Hematopoietic multipotent progenitor cell treated with erythropoietin and hydrocortisone succinate and interleukin-3 and kit ligand, for 8 days (in vitro differentiated cells): ENCODE data around the gene NUDT6.
"Not testable (repeated sequence)": the region's sequence is repeated elsewhere in the genome, so short reads cannot be mapped to it uniquely, and the experiment has no call there.

Experiments
- DNase-seq: peaks from one replicate; pipeline ENCODE4 v3.0.0-alpha.2; 2015

Gene NUDT6

DNA sequence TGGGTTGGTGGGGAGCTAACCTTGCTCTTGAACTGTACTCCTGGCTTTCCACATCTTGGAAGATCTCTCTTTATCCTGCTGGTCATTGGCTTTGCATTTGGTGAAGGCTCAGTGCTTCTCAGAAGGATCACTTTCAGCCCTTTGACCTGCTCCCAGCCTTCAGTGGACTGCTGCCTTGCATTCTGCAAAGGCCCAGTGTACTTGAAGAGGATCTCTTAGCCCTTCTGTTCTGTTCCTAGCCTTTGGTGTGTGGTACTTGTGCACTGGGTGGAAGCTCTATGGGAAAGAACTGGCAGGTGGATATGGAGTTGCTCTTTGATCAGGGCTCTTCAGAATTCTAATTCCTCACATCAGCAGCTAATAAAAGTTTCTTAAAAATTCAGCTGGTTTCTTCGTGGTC lies 49.3 kb downstream of the NUDT6 start:
- DNase-seq, result no peak

DNA sequence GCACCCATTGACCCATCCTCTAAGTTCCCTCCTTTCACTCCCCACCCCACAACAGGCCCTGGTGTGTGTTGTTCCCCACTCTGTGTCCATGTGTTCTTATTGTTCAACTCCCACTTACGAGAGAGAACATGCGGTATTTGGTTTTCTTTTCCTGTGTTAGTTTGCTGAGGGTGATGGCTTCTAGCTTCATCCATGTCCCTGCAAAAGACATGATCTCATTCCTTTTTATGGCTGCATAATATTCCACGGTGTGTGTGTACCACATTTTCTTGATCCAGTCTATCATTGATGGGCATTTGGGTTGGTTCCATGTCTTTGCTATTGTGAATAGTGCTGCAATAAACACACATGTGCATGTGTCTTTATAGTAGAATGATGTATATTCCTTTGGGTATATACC lies 54.2 kb downstream of the NUDT6 start:
- DNase-seq, result not testable (repeated sequence)

DNA sequence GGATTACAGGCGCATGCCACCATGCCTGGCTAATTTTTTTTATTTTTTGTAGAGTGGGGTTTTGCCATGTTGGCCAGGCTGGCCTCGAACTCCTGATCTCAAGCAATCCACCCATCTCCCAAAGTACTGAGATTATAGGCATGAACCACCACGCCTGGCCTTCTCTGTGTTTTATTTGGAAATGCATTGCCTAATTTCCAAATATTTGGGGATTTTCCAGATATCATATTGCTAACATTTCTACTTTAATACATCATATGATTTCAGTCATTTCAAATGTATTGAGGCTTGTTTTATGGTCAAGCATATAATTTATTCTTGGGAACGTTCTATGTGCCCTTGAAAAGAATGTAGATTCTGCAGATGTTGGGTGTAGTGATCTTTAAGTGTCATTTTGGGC lies 57.0 kb downstream of the NUDT6 start:
- DNase-seq, result no peak

DNA sequence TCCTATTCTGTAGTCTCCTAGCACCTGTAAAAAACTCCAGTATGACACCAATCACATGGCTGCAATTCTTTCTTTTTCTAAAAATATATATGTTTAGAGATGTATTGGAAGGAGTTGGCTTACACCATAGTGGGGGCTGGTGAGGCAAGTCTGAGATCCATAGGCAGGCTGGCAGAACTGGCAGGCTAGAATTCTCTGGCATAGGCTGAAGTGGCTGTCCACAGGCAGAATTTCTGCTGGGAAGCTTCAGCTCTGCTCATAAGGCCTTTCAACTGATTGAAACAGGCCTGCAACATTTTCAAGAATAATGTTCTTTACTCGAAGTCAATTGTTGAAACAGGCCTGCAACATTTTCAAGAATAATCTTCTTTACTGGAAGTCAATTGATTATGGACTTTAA lies 58.8 kb downstream of the NUDT6 start:
- DNase-seq, result no peak

DNA sequence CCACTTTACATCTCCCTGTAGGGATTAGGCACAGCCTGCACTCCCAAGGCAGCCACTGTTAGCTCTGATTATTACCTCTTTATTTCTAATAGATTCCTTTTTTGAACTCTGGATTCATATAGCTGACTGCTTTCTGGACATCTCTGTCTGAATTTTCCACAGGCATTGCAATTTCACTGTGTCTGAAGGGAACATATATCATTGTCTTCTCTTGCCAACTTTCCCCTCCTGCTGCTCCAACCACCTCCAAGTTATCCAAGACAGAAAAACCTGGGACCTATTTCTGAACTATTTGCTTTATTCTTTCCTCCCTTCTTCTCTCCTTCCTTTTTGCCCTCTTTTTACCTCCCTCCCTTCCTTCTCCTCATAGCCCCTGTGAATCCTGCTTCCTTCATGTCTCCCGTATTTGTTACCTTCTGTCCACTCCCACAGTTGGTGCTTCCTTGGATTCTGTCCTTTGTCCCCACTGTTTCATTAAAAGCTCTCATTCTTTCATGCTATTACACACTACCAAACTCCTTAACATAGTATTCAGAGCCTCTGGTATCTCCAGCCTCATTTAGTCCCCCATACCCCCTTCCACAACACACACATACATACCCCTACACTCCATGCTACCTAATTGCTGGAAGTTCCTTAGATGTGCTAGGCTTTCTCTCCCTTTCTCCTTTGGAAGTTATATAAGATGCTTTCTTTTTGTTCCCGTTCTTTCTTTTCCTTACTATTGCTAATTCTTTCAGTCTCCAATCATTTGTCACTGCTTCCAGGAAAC lies 61.0 kb downstream of the NUDT6 start:
- DNase-seq, result no peak

DNA sequence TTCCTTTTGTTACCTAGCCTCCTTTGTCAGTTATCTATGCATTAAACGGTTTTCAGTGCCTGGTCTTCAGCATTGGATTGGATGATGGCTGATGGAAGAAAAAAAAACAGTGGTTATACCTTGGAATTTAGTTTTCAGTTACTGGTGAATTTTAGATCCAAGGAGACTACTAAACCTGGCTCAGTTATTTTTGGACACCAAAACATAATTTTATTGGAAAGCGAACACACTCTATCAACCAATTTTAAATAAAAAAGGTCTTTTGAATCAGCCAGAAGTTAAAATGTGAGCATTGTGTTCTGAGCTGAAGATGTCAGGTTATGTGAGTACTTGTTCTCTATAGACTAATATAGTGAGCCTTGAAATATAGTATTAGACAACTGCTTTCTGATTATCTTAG lies 63.7 kb downstream of the NUDT6 start:
- no peak for DNase-seq

DNA sequence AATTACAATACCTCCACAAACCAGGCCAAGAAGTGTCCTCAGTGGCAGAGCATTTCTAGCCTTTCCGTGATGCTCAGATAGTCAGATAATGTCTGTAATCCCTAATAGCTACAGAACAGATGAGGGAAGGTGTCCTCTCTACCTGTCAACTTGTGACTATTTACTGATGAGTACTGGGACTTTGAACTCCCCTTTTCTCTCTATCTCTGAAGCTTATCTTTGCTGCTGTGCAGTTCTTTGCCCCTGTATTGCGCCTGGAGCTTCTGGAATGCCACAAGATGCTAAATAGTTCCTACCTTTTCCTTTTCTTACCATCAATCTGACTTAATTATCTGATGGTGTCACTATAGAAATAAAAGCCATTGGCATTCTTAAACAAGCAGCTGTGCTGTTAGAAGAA lies 65.2 kb downstream of the NUDT6 start:
- DNase-seq, result no peak

DNA sequence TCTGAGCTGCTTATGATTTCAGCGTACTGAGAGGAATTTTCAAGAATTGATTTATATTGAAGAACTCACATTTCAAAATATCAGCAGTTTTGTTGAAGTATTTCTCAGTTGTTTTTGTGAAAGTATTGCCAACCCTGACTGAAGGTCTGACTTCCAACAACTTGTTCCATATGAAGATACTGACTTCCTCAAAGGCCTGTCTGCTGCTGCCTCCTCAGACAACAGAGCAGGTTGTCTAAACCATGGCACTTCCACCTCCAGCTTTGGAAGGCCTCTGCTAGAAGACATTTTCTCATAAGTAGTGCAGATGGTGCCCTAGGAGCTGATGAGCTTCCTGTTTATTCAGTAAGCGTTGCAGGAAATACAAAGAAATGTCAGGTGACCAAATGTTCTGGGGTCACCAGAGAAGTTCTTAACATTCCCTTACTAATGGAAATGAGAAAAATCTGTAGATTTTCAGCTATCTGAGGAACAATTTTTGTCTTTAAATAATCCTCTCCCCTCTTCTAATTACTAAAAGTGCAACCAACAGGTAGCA lies 67.0 kb downstream of the NUDT6 start:
- DNase-seq, result no peak

DNA sequence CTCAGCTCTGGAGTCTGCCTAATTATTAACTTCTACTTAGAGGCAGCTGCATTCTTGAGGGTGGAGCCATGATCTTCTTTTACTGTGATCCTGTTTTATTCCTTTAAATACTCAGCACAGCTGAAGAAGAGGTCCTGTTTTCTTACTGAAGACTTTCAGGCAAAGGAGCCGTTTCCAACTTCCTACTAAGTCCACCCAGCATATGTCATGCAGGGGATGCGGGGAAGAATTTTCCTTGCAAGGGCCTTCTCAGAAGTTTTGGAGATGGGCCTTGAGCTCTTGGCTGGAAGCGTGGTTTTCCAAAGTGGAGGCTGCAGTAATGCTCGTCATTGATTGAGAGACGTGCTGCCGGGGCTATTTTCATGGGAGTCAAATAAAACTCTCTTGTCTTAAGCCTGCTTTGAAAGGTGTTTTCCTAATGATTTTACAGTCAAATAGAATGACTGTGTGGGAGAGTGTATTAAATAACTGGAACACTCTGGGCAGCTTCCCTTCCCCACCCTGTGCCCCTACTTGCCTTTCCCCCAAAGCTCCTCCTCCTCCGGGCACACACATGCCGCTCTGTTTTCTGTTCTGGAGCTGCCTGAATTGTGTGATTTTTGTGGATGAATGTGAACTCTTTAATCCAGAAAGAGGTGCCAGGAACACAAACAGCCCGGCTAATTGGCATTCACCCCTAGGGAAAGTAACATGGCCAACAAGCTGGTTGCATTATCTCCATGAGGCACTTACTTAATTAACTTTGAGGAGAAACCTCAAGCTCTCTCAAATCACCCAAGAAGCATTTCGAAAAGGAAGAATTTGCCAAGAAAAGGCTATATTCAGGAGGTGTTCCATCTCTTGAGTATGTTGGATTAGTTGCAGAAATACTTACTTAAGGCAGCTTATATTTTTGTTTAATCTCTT lies 67.7 kb downstream of the NUDT6 start:
- no peak for DNase-seq

DNA sequence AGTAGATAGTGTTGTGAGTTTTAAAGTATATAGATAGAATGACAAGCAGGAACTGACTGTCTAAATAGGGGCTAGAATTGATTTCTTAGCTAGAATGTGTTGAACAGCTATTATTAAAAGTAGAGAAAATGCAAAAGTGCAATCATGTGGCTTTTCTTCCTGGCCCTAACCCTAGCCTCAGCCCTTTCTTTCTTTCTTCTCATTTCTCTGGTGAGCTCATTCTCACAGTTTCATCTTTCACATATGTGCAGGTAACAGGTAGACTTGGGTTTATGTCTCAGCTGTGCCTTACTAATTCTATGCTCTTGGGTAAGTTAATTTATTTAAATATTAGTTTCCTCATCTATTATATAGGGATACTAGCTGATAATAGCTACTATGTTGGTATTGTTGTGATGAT lies 70.8 kb downstream of the NUDT6 start:
- no peak for DNase-seq

DNA sequence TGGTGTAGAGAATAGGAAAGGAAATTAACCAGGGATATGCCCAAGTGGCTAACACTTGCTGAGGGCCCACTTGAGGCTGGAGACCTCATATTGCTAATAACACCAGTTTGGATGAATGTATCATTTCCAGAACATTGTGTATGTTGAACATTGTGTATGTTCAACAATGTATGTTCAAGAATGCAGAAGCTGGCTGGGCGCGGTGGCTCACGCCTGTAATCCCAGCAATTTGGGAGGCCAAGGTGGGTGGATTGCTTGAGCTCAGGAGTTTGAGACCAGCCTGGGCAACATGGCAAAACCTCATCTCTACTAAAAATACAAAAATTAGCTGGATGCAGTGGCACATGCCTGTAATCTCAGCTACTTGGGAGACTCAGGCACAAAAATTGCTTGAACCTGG lies 72.6 kb downstream of the NUDT6 start:
- not testable (repeated sequence) for DNase-seq

DNA sequence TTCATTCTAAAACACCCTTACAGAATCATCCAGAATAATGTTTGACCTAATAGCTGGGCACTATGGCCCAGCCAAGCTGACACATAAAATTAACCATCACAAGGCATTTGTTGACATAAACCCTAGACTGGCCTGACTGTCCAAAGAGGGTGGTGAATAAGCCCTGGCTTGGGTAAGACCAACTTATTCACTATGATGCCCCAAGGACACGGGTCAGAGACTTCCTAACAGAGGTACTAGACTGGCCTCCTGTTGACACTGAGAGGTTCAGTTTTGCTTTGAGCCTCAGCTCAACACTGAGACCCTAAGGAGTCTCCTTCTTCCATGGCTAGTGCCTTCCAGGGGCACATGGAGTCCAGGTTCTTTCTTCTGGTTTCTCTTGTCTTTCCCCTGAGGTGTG lies 74.5 kb downstream of the NUDT6 start:
- no peak for DNase-seq

DNA sequence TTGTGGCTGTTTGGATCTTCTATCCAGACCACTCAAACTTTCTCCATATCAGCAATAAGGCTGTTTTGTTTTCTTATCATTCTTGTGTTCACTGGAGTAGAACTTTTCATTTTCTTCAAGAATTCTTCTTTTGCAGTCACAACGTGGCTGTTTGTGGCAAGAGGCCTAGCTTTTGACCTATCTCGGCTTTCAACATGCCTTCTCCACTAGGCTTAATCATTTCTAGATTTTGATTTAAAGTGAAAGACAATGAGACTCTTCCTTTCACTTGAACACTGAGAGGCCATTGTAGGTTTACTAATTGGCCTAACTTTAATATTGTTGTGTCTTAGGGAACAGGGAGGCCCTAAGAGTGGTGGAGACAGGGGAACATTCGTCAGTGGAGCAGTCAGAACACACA lies 76.6 kb downstream of the NUDT6 start:
- no peak for DNase-seq

DNA sequence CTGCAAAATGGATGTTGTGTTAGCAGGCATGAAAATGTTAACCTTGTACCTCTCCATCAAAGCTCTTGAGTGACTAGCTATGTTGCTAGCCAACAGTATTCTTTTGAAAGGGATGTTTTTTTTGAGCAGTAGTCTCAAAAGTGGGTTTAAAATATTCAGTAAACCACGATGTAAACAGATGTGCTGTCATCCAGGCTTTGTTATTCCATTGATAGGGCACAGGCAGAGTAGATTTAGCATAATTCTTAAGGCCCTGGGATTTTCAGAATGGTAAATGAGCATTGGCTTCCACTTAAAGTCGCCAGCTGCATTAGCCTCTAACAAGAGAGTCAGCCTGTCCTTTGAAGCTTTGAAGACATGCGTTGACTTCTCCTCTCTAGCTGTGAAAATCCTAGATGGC lies 77.3 kb downstream of the NUDT6 start:
- DNase-seq, result no peak

DNA sequence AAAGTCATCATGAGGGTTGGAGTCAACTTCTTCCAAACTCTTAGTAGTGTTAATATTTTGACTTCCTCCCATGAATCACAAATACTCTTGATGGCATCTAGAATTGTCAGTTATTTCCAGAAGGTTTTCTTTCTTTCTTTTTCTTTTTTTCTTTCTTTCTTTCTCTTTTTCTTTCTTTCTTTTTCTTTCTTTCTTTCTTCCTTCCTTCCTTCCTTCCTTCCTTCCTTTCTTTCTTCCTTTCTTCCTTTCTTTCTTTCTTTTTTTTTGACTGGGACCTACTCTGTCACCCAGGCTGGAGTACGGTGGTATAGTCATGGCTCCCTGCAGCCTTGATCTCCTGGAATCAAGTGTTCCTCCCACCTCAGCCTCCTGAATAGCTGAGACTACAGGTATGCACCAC lies 78.0 kb downstream of the NUDT6 start:
- DNase-seq, result not testable (repeated sequence)

DNA sequence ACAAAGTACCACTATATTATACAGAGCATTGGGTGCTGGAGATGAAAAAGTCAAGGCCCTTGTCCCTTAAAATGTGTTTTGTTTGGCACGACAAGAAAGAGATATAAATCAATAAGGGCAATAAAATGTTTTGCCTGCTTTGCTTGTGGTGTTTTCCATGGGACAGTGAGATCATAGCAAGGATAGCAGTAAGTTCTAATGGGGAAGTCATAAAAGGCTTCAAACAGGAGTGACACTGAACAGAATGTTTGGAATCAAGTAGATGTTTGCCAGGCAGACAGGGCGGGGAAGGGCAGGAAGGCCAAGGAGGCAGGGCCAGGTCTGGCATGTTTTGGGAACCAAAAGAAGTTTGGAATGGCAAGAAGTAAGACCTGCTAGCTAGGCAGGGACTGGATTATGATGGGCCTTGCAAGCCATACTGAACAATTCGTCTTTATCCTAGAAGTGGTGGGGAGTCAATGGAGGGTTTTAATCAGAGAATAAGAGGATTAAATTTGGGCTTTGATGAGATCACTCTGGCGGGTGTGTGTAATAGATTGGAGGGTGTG lies 79.3 kb downstream of the NUDT6 start:
- DNase-seq, result no peak
